NCI-H146 treated with DMSO at 0.1 percent for 48 hours (cell line): Measurements from ENCODE around the gene LDB2.

Source experiments
- DNase-seq: peaks from one replicate; lab custom pipeline; 2025; ENCODE audit not compliant: unreplicated experiment; lab: John Stamatoyannopoulos, UW

Gene LDB2

DNA sequence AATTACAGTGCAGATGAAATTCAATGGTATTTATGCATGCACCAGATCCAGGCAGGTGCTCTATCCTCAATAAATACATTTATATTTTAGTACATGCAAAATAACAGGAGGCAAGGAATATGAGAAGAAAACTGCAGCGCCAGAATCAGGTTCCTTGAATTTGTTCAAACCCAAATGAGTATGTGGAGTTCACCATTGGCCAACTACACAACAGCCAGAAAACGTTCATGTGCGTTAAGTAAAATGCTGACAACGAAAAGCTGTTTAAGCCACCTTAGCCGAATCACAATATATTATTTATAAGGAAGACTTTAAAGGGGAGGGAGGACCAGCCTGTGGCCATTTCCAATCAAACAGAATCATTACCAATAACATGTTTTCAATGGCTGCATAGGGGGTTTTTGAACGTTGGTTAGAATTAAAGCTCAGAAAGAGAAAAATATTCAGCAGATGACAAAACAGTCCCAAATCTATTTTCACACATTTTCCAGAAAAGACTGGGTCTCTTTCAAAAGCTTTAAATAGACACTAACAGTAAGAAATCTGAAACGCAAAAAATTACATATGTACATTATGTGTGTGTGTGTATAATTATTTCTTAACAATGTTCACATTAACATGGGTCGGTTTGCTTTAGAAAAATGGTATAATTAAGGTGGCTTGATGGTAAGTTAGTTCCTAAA is 171.9 kb downstream of the LDB2 start:
- DNase-seq: no peak

DNA sequence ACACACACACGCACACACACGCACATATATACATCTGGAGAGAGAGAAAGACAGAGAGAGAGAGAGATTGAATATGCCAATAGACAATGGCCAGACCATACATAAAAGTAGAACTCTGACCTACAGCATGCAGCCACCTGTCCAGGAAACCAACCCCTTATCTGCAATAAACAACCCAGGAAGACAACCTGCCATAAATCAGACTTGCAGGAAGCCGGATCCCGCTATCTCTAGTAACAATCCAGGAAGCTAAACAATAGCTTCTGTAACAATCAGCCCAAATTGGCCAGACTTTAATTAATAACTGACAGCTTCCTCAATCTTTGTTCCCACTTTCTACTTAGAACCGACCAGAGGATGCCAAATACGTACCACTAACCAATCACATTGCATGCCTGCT is 173.2 kb downstream of the LDB2 start:
- no peak for DNase-seq

DNA sequence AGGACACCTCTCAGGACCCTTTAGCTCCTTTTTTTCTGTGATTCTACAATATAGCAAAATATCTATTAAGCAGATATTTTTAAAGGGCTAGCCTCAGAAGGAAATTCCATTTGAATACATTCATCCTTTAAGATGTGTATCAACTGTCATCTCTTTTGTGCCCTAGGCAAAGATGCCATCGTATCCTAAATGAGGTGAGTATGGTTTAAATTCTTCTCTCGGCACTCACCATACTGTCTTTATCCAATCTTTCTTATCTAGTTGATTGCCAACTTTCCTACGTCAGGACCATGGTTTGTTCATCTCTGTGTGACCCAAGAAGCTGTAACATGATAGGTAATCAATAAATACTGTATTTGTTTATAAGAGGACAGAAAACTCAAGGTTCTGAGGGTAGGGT is 176.0 kb downstream of the LDB2 start:
- no peak for DNase-seq

DNA sequence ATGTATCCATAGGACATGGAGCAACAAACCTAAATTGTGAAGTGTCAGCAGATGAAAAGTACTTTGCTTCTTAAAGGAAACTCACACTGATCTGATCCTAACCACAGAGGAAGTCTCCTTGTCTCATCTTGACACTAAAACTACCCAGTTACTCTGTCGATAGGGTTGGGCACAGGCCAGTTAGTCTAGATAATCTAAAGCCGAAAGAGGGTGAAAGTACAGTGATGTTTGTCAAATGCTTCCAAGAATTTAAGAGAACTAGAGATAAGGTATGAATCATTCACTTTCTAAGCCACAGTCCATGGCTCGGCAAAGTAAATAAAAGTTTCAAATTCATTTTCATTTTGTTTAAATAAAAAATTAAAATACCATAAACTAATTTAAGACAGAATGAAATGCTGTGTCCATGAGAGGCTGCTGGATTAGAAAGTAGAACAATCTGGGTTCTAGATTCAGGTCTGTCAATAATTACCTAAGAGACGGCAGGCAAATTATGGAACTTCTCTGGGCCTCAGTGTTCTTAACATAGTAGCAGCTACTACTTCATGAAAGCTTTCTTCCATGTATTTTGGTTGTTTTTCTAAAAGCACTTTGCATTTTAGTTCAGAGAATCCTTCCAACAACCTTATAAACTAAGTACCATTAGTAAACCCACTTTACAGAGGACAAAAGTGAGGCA is 176.7 kb downstream of the LDB2 start:
- no peak for DNase-seq

DNA sequence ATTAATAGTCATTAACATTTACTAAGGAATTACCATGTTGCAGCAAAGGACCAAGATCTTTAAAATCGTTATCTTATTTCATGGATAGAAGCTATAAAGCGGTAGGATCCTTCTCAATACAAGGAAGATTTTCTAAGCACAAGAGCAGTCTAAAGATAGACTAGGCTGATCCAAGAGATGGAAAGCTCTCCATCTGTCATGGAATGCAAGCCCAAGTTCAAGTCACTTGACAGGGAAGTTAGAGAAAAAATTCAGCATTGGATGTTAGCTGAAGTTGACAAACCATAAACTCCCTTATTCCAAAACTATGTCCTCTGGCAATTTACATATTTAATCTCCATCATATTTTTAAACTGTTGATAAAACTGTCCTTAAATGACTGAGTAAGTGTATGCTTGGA is 177.7 kb downstream of the LDB2 start:
- DNase-seq: no peak

DNA sequence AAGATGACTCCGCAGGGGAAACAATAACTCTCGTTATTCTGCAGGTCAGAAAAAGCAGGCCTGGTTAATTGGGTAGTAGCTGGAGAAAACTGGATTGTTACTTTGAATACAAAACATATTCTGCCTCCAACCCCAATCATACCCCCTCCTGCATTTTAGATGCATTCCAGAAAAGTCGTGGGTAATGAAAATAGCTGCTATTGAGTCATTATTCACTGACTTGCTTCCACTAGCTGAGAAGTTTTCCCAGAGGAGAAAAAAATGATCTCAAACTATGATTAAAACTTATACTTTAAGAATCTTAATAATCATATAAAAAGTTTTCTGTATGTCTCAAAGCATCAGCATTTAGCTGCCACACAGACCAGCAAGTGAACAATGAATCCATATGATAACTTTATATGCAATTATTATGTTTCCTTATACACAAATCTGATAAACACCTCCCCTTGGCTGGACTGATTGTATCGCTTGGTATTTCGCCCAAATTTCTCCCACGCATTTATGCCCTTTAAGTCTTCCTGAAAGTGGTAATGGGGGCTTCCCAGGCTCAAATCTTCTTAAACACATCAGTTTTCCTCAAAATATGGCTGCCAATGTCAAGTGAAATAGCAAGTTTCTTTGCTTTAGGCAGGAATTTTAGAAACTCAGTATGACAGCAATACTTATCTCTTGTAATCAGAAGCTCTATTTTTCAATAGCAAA is 181.0 kb downstream of the LDB2 start:
- DNase-seq: no peak

DNA sequence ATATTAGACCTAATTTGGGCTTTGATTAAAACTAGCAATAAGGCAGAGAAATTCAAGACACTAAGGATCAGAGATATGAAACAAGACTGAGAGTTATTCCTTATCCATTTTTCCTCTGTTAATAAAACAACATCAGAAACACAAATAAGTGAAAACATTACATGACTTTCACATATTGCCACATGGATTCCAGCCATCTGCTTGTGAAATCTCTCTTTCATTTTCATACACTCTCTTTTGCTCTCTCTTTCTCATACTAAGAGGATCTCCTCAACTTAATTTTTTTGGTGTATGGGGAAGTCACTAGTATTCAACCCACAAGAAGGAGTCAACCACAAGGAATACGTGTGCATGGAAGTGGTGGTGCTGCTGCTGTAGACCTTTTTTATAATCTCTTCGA is 183.0 kb downstream of the LDB2 start:
- DNase-seq: no peak

DNA sequence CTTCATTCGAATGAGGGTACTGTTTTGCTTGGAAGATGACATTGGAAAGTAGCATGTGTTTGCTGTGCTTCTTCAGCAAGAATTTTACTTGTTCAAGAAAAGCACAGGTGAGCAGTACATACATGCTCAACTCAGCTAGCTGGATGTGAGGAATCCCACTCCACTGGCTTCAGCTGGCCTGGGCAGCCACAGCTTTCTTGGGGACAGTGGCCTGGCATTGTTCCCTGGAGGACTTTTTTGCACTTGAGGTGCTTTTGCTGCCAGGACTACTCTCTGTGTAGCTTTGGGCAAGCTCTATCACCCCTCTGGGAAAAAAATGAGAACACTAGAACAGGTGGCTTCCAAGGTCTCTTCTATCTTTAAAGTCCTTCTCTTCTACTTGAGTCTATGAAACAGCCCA is 184.3 kb downstream of the LDB2 start:
- DNase-seq: no peak

DNA sequence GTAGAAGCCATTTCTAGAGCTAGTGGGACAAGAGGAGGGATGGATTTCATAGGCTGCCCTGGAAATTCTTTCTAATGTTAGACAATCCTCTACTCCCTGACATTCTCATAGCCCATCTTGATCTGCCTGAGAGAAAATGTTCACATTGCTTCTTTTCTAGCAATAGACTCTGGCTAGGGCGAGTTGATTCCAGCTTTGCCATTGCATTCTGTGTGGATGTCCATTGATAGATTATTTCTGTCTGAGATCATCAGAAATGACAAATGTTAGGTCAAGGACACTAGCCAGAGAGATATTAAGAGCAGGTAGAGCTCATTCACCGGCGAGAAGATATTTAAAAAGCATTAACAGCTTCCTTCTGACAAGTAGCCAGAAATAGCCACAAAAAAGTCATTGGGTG is 184.7 kb downstream of the LDB2 start:
- no peak for DNase-seq

DNA sequence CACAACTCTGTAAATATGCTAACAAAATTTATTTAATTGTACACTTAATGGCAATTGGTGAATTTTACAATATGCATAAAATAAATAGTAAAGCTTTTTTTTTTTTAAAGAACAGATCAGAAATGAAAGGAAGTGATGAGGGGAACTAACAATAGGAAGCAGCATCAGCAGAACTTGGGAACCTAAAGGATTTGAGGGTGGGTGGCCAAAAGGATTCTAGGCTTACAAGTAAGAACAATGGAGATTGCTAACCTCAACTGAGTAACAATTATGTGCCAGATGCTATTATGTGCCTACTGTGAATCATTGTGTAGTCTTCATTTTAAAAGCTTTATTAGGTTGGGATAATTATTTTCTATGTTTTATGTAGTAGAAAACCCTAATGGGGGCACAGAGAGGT is 185.2 kb downstream of the LDB2 start:
- no peak for DNase-seq

DNA sequence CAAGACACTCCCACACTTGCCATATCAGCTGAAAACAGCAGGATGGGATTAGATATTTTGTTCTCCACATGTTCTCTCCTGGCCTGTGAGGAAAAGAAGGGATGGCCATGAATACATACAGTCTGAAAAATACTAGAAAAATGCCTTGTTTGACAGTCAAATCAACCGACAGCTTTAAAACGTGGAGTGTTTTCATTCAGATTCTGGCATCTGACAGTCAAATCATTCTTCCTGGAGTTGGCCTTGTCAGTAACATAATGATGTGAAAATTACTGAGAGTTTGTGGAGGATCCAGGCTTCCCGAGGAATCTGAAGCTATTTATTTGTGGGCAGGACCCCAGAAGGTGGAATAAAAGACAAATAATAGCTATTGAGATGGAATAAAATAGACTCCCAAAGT is 188.2 kb downstream of the LDB2 start:
- DNase-seq: no peak

DNA sequence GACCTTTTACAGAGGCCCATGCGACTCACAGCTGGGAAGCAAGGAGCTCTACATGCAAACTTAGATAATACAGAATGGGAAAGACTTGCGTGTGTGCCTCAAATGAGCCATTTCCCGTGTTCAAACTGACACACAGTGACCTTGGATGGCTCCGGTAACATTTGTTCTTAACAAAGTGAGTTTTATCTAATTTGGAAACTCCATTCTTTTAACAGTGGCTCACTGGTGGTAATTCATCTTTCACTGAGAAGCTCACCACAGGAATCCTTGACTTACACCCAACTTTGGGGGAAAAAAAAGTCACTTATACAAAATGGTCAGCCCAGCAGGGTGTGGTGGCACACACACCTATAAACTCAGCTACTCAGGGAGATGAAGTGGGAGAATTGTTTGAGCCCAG is 190.6 kb downstream of the LDB2 start:
- no peak for DNase-seq

DNA sequence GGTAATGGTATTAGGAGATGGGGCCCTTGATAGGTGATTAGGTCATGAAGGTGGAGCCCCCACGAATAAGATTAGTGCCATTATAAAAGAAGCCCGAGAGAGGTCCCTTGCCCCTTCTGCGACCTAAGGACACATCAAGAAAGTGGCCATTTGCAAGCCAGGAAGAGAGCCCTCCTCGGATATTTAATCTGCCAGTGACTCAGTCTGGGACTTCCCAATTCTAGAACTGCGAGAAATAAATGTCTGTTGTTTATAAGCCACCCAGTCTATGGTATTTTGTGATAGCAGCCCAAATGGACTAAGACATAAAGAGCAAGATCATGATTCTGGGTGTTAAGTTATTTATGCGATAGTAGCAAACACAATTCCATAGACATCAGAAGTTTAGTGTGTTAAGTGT is 192.2 kb downstream of the LDB2 start:
- DNase-seq: no peak

DNA sequence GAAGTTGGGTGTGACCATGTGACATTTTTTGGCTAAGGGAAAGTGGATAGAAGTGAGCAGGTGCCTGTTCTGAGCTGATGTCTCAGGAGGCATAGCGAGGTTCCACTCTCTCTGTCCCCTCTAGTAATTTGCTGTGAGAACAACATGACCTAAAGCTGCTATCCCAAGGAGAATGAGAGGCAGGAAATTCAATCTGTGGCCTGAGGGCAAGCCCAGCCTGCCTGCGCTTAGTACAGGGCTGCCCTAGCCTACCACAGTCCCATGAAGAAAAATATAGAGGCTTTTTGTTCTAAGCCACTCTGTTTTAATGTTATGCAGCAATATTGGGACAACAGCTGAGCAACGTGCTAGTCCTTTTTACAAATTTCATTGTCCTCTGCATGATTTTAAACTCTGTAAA is 193.1 kb downstream of the LDB2 start:
- no peak for DNase-seq

DNA sequence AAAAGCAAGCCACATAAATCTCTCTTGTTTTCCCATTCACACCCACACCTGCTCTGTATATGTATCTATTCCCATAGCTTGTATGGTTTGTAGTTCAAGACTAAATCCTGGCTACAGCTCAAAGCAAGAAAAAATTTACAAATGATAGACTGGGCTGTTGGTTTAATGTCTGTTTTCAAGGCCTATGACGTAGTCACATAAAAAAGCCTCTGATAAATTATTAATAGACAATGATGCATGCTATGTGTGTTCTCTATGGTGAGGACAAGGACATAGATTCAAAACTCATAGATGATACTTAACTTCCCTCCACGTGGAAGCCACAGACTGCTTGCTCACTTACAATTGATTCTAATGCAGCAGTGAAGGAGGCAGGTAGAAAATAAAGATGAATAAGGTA is 194.0 kb downstream of the LDB2 start:
- no peak for DNase-seq

DNA sequence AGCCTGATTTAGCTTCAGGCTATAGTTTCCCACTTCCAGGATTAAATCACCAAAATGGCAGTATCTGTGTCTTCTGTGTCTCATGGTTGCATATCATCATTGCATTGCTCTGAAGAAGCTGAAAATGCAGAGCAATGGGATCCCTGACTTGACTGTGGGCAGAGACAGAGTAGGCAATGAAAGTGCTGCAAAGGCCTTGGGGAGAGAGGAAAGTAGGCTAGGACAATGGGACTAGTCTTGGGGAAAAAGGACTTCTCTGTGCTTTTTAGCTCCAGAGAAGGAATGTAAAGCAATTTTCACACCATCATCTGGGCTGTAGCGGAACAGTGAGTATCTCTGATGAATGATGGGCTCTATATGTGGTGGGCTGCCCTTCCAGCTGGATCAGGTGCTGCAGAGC is 202.5 kb downstream of the LDB2 start:
- no peak for DNase-seq

DNA sequence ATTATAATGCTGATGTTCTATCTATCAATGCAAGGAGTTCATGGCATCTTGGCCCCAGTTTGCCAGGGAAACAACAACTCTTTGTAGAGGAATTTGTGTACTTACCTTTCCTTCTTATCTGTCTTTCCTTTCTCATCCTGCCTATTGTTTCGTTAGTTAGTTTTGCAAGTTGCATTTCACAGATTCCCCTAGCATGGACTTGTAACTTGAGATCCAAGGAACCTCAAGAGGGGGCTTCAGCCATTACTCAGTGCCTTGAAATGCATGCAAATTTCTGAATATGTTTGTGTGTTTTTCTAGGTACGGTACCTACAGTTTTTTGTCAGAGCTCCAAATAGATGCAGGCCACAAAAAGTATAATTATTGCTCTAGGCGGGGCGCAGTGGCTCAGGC is 203.6 kb downstream of the LDB2 start:
- DNase-seq: no peak

DNA sequence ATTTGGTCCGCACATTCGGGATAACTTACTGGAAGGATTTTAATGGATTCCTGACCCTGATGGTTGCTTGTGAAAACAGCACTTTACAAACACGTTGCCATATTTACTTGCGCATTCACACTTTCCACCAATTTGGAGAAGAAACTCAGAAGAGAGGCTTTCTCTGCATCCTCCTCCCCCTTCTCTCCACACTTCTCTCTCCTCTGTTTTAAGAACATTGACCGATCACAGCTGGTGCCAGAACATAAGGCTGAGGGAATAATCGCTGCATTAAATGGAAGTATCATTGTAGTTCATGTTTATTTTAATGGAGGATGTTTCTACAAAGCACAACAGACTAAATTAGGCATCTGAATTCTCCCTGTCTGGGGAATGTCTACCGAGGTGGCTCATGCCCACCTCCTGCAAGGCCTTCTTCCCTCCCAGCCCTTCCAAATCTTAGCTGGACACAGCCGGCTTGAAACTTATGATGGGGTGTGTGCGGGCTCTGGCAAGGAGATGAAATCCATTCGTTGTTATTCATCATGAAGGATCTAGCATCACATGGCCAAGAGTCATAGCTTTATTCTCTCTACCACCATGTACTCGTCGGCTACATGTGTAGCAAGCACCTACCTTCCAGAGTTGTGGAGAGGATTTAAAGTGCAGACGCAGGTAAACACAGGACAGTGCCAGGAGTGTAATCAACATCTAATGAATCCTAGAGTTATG is 204.1 kb downstream of the LDB2 start:
- no peak for DNase-seq

DNA sequence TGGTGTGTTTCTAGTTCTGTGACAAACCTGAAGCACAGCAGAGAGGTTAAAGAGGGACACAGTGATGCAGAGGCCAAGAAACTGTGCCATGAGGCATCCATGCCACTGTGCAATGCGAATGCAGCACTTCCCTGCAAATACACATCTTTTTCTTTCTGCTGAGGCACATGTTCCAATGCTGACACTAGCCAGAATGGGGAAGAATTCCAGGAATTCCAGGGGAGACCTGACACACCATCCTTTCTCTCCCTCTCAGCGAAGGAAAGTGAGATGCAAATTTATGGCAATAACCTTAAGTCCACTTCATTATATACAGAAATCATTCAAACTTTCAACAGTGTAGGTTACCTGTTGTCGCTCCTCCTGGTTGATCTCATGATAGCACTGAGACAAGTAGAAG is 204.8 kb downstream of the LDB2 start:
- no peak for DNase-seq

DNA sequence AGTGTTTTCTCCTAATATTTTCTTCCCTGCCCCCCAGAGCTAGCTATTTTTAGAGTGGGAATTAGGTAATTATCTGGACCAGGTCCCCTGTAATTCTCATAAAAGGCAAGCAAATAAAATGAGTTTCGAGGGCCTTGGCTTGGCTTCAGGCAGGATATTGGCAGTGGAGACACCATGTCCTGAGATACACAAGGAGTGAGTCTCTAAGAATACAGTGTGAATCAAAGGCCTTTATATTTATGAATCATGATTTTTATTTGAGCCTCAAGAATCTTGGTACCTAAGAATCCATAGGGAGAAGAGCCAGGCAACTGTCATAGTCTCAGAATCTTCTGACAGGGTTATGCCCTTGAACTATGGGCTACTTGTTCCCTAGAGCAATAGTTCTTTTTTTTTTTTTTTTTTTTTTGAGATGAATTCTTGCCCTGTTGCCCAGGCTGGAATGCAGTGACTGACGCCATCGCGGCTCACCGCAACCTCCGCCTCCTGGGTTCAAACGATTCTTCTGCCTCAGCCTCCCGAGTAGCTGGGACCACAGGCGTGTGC is 205.4 kb downstream of the LDB2 start:
- DNase-seq: no peak

DNA sequence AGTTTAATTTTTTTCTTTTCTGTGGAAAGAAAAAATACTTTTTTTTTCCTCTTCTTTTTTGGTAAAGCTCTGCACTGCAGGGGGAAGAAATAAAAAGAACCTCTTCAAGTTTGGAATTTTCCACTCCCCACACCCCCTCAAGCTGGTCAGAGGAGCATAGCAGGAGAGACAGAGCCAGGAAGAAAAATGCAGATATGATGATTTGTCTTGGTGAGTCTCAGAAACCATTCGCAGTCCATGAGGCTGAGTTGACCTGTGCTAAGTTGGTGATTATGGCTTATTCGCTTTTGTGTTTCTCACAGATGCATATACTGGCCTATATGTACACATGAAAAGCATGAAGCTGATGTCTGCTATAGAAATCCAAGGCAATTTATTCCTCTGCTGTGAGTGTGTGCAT is 205.9 kb downstream of the LDB2 start:
- no peak for DNase-seq

DNA sequence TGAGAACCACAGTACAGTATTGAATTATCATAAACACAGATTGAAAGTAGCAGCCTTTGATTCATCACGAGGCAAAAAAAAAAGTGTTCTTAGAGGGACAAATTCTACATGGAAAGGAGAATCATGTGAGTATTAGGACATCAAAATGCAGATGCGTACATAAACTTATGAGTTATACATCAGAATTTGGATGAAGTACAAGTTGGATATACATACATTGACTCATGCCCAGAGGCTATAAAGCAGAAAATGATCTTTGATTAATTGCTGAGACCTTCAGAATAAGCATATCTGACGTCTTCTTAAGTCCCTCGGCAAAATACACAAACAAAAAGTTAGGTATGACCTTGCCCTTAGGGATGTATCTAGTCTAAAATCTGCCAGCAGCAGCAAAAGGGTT is 206.4 kb downstream of the LDB2 start:
- no peak for DNase-seq
